Measurements from ENCODE around the gene EIF2S2. TPM values are rescaled to one million over a fixed set of nuclear protein-coding genes. Genes with fewer than 3 reads are reported as not detected.

The EIF2S2 gene
- total RNA-seq, 6 experiments from 2014 or later: 16.7 to 50.6 (median 30.8) TPM

GRCh38 chr20:34122274-34122980 is 10.4 kb upstream of the EIF2S2 start:
- intact Hi-C loops (cut with DNase I): loop anchor here in 1 of 2 donors (10.0 kb wide), 1 partner anchor 48 kb away; no protein-coding TSS in a partner anchor

GRCh38 chr20:34120213-34120612 is 8.2 kb upstream of the EIF2S2 start:
- H3K9me3 ChIP-seq: no peaks in the 10 kb centered on the region
- no peaks in the 10 kb centered on the region for H3K36me3 ChIP-seq
- no peak for ATAC-seq
- intact Hi-C loops (cut with DNase I): loop anchor here in 1 of 2 donors (10.0 kb wide), 1 partner anchor 45 kb away; no protein-coding TSS in a partner anchor
- no peak for DNase-seq
- TF ChIP-seq POLR2A (IDR thresholded peaks at IDR 0.05): no peak
- TF ChIP-seq, protein P1, sequence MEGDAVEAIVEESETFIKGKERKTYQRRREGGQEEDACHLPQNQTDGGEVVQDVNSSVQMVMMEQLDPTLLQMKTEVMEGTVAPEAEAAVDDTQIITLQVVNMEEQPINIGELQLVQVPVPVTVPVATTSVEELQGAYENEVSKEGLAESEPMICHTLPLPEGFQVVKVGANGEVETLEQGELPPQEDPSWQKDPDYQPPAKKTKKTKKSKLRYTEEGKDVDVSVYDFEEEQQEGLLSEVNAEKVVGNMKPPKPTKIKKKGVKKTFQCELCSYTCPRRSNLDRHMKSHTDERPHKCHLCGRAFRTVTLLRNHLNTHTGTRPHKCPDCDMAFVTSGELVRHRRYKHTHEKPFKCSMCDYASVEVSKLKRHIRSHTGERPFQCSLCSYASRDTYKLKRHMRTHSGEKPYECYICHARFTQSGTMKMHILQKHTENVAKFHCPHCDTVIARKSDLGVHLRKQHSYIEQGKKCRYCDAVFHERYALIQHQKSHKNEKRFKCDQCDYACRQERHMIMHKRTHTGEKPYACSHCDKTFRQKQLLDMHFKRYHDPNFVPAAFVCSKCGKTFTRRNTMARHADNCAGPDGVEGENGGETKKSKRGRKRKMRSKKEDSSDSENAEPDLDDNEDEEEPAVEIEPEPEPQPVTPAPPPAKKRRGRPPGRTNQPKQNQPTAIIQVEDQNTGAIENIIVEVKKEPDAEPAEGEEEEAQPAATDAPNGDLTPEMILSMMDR (IDR thresholded peaks at IDR 0.05): no peak
- WGBS (ENCODE audit: insufficient coverage, low coverage, low lambda C conversion rate, missing lambda C conversion rate): 92% methylated on average over 2 of the region's 2 CpGs
- H3K27ac ChIP-seq: no peak overlapping the region
- no peaks in the 10 kb centered on the region for H3K27me3 ChIP-seq
- no peak overlapping the region for H3K4me3 ChIP-seq
- H3K4me1 ChIP-seq: no peaks in the 10 kb centered on the region

More at GRCh38 chr20:34122274-34122980, 10.4 kb upstream of the EIF2S2 start:
- Histone ChIP-seq H3K27me3 (no peaks in the 10 kb centered on the region), H3K36me3 (no peaks in the 10 kb centered on the region), H3K4me3 (no peak overlapping the region), H3K9me3 (no peaks in the 10 kb centered on the region), H3K27ac (no peak overlapping the region), H3K4me1 (no peaks in the 10 kb centered on the region)
- 91% methylated on average over 11 of the region's 43 CpGs for WGBS (ENCODE audit: insufficient coverage, low coverage, low lambda C conversion rate, missing lambda C conversion rate)
- TF ChIP-seq, protein P1 (IDR thresholded peaks at IDR 0.05): no peak
- ATAC-seq (no peak), DNase-seq (no peak)

GRCh38 chr20:34115232-34115631 is 3.2 kb upstream of the EIF2S2 start:
- Histone ChIP-seq H3K27me3 (no peaks in the 10 kb centered on the region), H3K4me1 (peaks cover 0 to 7% (median 3%) of the 10 kb centered on the region in 4 donors), H3K4me3 (no peak overlapping the region), H3K36me3 (no peaks in the 10 kb centered on the region), H3K9me3 (no peaks in the 10 kb centered on the region), H3K27ac (no peak overlapping the region)
- DNase-seq: no peak
- no peak for ATAC-seq
- intact Hi-C loops (cut with DNase I): no loop called here
- no peak for TF ChIP-seq POLR2A (IDR thresholded peaks at IDR 0.05)
- TF ChIP-seq, protein P1 (IDR thresholded peaks at IDR 0.05): no peak

DNA sequence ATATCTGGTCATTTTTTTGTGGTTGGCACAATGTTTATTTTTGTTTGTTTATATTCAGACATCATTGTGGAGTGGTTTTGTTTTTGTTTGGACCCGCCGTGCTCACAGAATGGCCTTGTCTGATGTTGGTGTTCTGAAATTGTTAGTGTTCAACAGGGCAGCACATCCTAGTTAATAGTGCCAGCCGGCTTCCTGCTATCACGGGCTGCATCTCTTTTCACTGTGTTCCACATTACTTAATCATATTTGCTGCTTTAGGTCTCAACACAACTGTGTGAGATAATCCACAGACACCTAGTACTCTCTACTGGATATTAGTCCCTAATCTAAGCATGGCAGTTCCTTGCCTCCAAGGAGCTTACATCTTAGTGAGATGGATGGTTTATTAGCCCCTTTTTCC is 2.8 kb upstream of the EIF2S2 start:
- TF ChIP-seq, protein P1 (IDR thresholded peaks at IDR 0.05): no peak
- no peak for TF ChIP-seq POLR2A (IDR thresholded peaks at IDR 0.05)
- H3K27me3 ChIP-seq: no peaks in the 10 kb centered on the region
- H3K27ac ChIP-seq: no peak overlapping the region
- DNase-seq (no peak), ATAC-seq (no peak)
- intact Hi-C loops (cut with DNase I): no loop called here
- H3K36me3 ChIP-seq: no peaks in the 10 kb centered on the region
- H3K4me3 ChIP-seq: no peak overlapping the region
- 82% methylated on average over 4 of the region's 4 CpGs for WGBS (ENCODE audit: insufficient coverage, low coverage, low lambda C conversion rate, missing lambda C conversion rate)
- H3K4me1 ChIP-seq: peaks cover 0 to 11% (median 4%) of the 10 kb centered on the region in 4 donors
- no peaks in the 10 kb centered on the region for H3K9me3 ChIP-seq
